Neural progenitor cell (in vitro differentiated cells): ENCODE results near the gene CTNNA3.

Experiments
- CTCF ChIP-seq: fragments of 200-600 bp; sonication (generic); IDR thresholded peaks from 2 replicates; pipeline ENCODE4 v1.5.1; 2017; ENCODE audit warnings: antibody characterized with exemption, mild to moderate bottlenecking
- EZH2 ChIP-seq: fragments of 200-600 bp; sonication (generic); IDR thresholded peaks from 2 replicates; pipeline ENCODE4 v1.6.1; 2017; ENCODE audit warnings: antibody characterized with exemption, mild to moderate bottlenecking, moderate library complexity
- EZH2phosphoT487 ChIP-seq: fragments of 200-600 bp; sonication (generic); IDR thresholded peaks from 2 replicates; pipeline ENCODE4 v1.6.1; 2017; ENCODE audit warnings: antibody characterized with exemption

DNA sequence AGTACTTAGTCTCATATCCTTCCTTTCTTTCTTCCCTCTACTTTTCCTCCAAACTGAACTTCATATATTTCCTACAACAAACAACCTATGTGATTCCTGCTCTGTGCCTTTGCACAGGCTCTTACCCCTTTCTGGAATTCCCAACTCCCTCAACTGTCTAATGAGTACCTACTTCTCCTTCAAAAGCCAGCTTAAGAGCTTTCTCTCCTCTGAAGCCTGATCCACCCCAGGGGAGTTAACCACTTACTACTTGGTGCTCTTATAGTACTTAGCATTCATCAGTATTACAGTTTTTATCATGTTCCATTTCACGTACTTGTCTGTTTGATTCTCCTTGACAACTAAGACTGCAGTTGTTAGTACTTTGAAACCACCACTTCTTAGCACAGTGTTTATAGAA lies 524.0 kb downstream of the CTNNA3 start:
- TF ChIP-seq CTCF (no peak), EZH2 (no peak), EZH2phosphoT487 (no peak)
